HCT116 (cell line): ENCODE data around the gene NUP188. TPM values are rescaled to one million over a fixed set of nuclear protein-coding genes. Genes with fewer than 3 reads are reported as not detected.

Experiments used
- ATAC-seq: fragments of 200-7000 bp; cut with Tn5 transposase; 2 replicates; pipeline ENCODE4 v1.9.1; 2020; ENCODE audit warnings: mild to moderate bottlenecking, moderate library complexity
- BruUV-seq: library from RNA; stranded (reverse); fragments of 400-500 nt; replicated peaks from 2 replicates; lab custom pipeline; 2021; lab: Mats Ljungman, UMichigan
- CTCF ChIA-PET: fragments of 300-600 bp; sonication (Branson Sonifier 250); formaldehyde crosslinking; loops from one replicate; lab custom pipeline; 2021; ENCODE audit warnings: antibody characterized with exemption; lab: Charles Lee
- POLR2A ChIA-PET: fragments of 300-600, 350-600 bp; sonication (Branson Sonifier 250); formaldehyde crosslinking; loops from one replicate; lab custom pipeline; 2021; ENCODE audit warnings: antibody characterized with exemption; lab: Charles Lee
- RAD21 ChIA-PET, 2 experiments: fragments of 300-600 bp; sonication (Branson Sonifier 250); formaldehyde crosslinking; loops; one replicate each; lab custom pipeline; 2023; ENCODE audit warnings: low total read pairs in 2 of 2; ENCODE audit not compliant: uncharacterized antibody in 2 of 2, unreplicated experiment in 2 of 2, low non-redundant PET in 1 of 2; lab: Charles Lee
- DNase-seq: peaks from one replicate; pipeline ENCODE4 v3.0.0-alpha.2; 2010; ENCODE audit warnings: low read depth, low spot score
- H2AFZ ChIP-seq: fragments of 200-600 bp; shearing (Covaris generic), sonication (generic); 2 replicates; pipeline ENCODE4 v1.6.1; 2017; ENCODE audit warnings: low read depth, mixed run types, mixed read lengths, antibody characterized with exemption, low read length; ENCODE audit not compliant: poor library complexity, severe bottlenecking
- H3K27ac ChIP-seq: 2 replicates; pipeline ENCODE4 v1.5.1; 2012; ENCODE audit warnings: low read depth, low read length
- H3K27me3 ChIP-seq: fragments of 200-600 bp; sonication (generic); 2 replicates; pipeline ENCODE4 v1.6.1; 2016; ENCODE audit warnings: mixed run types, low read length, mixed read lengths; ENCODE audit not compliant: insufficient read depth
- H3K36me3 ChIP-seq, 2 experiments: fragments of 200-500 bp in 1 of 2; fragments of 200-600 bp in 1 of 2; sonication (Bioruptor generic) in 1 of 2; sonication (generic) in 1 of 2; 2 replicates each; pipeline versions ENCODE4 v1.5.1 to v1.6.1; 2014 to 2016; ENCODE audit warnings: low read length in 2 of 2, inconsistent platforms in 1 of 2, mixed read lengths in 1 of 2, mixed run types in 1 of 2; ENCODE audit not compliant: insufficient read depth in 2 of 2, control insufficient read depth in 1 of 2
- H3K4me1 ChIP-seq, 2 experiments: fragments of 200-600 bp in 1 of 2; sonication (generic) in 1 of 2; 2 replicates each; pipeline versions ENCODE4 v1.5.1 to v1.6.1; 2012 to 2017; ENCODE audit warnings: low read length in 2 of 2, inconsistent platforms in 1 of 2, mild to moderate bottlenecking in 1 of 2, mixed read lengths in 1 of 2, mixed run types in 1 of 2, moderate library complexity in 1 of 2; ENCODE audit not compliant: insufficient read depth in 2 of 2, control insufficient read depth in 1 of 2
- H3K4me2 ChIP-seq: fragments of 200-600 bp; sonication (generic); 2 replicates; pipeline ENCODE4 v1.6.1; 2017; ENCODE audit warnings: mixed run types, low read length, mixed read lengths
- H3K4me3 ChIP-seq, 2 experiments: fragments of 200-600 bp in 1 of 2; sonication (generic) in 1 of 2; replicated peaks in 1 of 2; 2 replicates each; pipeline ENCODE4 v1.5.1; 2011 to 2016; ENCODE audit warnings: low read length in 2 of 2, control low read depth in 1 of 2, low read depth in 1 of 2, mild to moderate bottlenecking in 1 of 2, mixed read lengths in 1 of 2, mixed run types in 1 of 2
- H3K79me2 ChIP-seq: fragments of 200-600 bp; sonication (generic); 2 replicates; pipeline ENCODE4 v1.6.1; 2017; ENCODE audit warnings: mild to moderate bottlenecking, mixed run types, low read length, moderate library complexity, mixed read lengths; ENCODE audit not compliant: insufficient read depth
- H3K9ac ChIP-seq: fragments of 200-600 bp; sonication (generic); 2 replicates; pipeline ENCODE4 v1.6.1; 2016; ENCODE audit warnings: low read length, mixed read lengths
- H3K9me2 ChIP-seq: fragments of 200-600 bp; sonication (generic), shearing (Covaris generic); 2 replicates; pipeline ENCODE4 v1.6.1; 2017; ENCODE audit warnings: mixed run types, mild to moderate bottlenecking, moderate library complexity; ENCODE audit not compliant: insufficient read depth
- H3K9me3 ChIP-seq, 2 experiments: fragments of 200-500 bp in 1 of 2; fragments of 200-600 bp in 1 of 2; sonication (Bioruptor generic) in 1 of 2; sonication (generic) in 1 of 2; 2 replicates each; pipeline ENCODE4 v1.6.1; 2014 to 2017; ENCODE audit warnings: low read length in 2 of 2, mixed read lengths in 2 of 2, inconsistent platforms in 1 of 2, low read depth in 1 of 2, mild to moderate bottlenecking in 1 of 2, mixed run types in 1 of 2, moderate library complexity in 1 of 2; ENCODE audit not compliant: control insufficient read depth in 1 of 2, insufficient read depth in 1 of 2
- H4K20me1 ChIP-seq: fragments of 200-600 bp; sonication (generic), shearing (Covaris generic); 2 replicates; pipeline ENCODE4 v1.6.1; 2017; ENCODE audit warnings: mixed run types, mild to moderate bottlenecking, moderate library complexity; ENCODE audit not compliant: insufficient read depth
- ATF3 ChIP-seq: IDR thresholded peaks from 2 replicates; pipeline ENCODE4 v1.6.1; 2012
- CEBPB ChIP-seq: IDR thresholded peaks from 2 replicates; pipeline ENCODE4 v1.6.1; 2012; ENCODE audit warnings: low read depth
- EGR1 ChIP-seq: IDR thresholded peaks from 2 replicates; pipeline ENCODE4 v1.6.1; 2012; ENCODE audit warnings: low read depth
- ELF1 ChIP-seq: IDR thresholded peaks from 2 replicates; pipeline ENCODE4 v1.6.1; 2012; ENCODE audit warnings: low read depth, borderline replicate concordance
- EZH2 ChIP-seq: fragments of 200-600 bp; sonication (generic); IDR thresholded peaks from 2 replicates; pipeline ENCODE4 v1.6.1; 2017; ENCODE audit warnings: antibody characterized with exemption, mixed run types
- EZH2phosphoT487 ChIP-seq: fragments of 200-600 bp; IDR thresholded peaks from 2 replicates; pipeline ENCODE4 v1.6.1; 2018; ENCODE audit warnings: antibody characterized with exemption, borderline replicate concordance
- FOSL1 ChIP-seq: IDR thresholded peaks from 2 replicates; pipeline ENCODE4 v1.6.1; 2012; ENCODE audit warnings: low read depth
- JUND ChIP-seq: IDR thresholded peaks from 2 replicates; pipeline ENCODE4 v1.6.1; 2012
- POLR2A ChIP-seq: IDR thresholded peaks from 2 replicates; pipeline ENCODE4 v1.7.0; 2011; ENCODE audit warnings: borderline replicate concordance; ENCODE audit not compliant: insufficient read depth, insufficient read length; ENCODE audit errors: extremely low read depth
- POLR2AphosphoS5 ChIP-seq: IDR thresholded peaks from 2 replicates; pipeline ENCODE4 v1.6.1; 2011; ENCODE audit warnings: mild to moderate bottlenecking, low read depth, low read length, moderate library complexity
- RAD21 ChIP-seq: IDR thresholded peaks from 2 replicates; pipeline ENCODE4 v1.6.1; 2012; ENCODE audit warnings: low read depth, mild to moderate bottlenecking
- REST ChIP-seq: IDR thresholded peaks from 2 replicates; pipeline ENCODE4 v1.6.1; 2012; ENCODE audit warnings: low read depth
- SRF ChIP-seq: IDR thresholded peaks from 2 replicates; pipeline ENCODE4 v1.6.1; 2012; ENCODE audit warnings: low read depth
- YY1 ChIP-seq: IDR thresholded peaks from 2 replicates; pipeline ENCODE4 v1.6.1; 2011; ENCODE audit warnings: low read length, low read depth, moderate library complexity, mild to moderate bottlenecking; ENCODE audit not compliant: insufficient replicate concordance; ENCODE audit errors: extremely low read depth
- ZFX ChIP-seq: fragments of 450-650 bp; IDR thresholded peaks from 2 replicates; pipeline ENCODE4 v1.6.1; 2017
- ZNF274 ChIP-seq: fragments of 200-500 bp; sonication (Bioruptor generic); IDR thresholded peaks from 2 replicates; pipeline ENCODE4 v1.6.1; 2014; ENCODE audit warnings: mild to moderate bottlenecking, low read depth, low read length, inconsistent platforms
- intact Hi-C: fragments of 100-400 bp; cut with micrococcal nuclease; formaldehyde crosslinking; loops from 2 replicates; pipeline ENCODE4 v1.10.0; 2022
- total RNA-seq: library from RNA; stranded (reverse); gene quantifications from one replicate; pipeline ENCODE4 v1.2.1, GENCODE V29; 2021; ENCODE audit not compliant: unreplicated experiment

Gene NUP188
- total RNA-seq, 1 experiment from 2014 or later: 115 TPM

- peaks cover 6 to 14% of the 10 kb centered on the region in 2 experiments; a peak in 3 of 4 replicates for H3K36me3 ChIP-seq
- TF ChIP-seq EGR1: no peak
- TF ChIP-seq JUND: no peak
- TF ChIP-seq, all 23 proteins: peak for 0
- Histone ChIP-seq H3K27ac (no peak overlapping the region), H3K79me2 (peaks cover 15% of the 10 kb centered on the region; the same call in 1 of the 2 replicates), H3K4me1 (peaks cover 14 to 32% of the 10 kb centered on the region in 2 experiments), H3K27me3 (no peaks in the 10 kb centered on the region), H3K4me2 (no peak overlapping the region), H2AFZ (no peak overlapping the region), H4K20me1 (no peaks in the 10 kb centered on the region), H3K4me3 (no peak overlapping the region), H3K9ac (no peak overlapping the region), H3K9me2 (no peaks in the 10 kb centered on the region), H3K9me3 (no peaks in the 10 kb centered on the region)
- RAD21 ChIA-PET: no interaction called here
- DNase-seq: no peak
- CTCF ChIA-PET: no interaction called here
- intact Hi-C loops: no loop called here
- POLR2A ChIA-PET: no interaction called here
- BruUV-seq: no TSS peak
- ATAC-seq: no peak
Measured at GRCh38 chr9:128909859-128910258, 37.6 kb upstream of the NUP188 start.

GRCh38 chr9:128910906-128911305 is 36.6 kb upstream of the NUP188 start:
- Histone ChIP-seq H3K79me2 (peaks cover 17% of the 10 kb centered on the region; the same call in 1 of the 2 replicates), H3K9me2 (no peaks in the 10 kb centered on the region), H3K4me2 (peak overlapping the region; percentile 65; the same call in 1 of the 2 replicates), H4K20me1 (no peaks in the 10 kb centered on the region), H3K4me1 (peaks cover 14 to 32% of the 10 kb centered on the region in 2 experiments), H3K9me3 (no peaks in the 10 kb centered on the region), H2AFZ (no peak overlapping the region), H3K27ac (no peak overlapping the region), H3K36me3 (peaks cover 6 to 14% of the 10 kb centered on the region in 2 experiments; a peak in 3 of 4 replicates), H3K4me3 (no peak overlapping the region), H3K27me3 (no peaks in the 10 kb centered on the region), H3K9ac (no peak overlapping the region)
- TF ChIP-seq POLR2A (no peak), RAD21 (no peak), YY1 (no peak), FOSL1 (no peak), EZH2phosphoT487 (no peak), ZFX (no peak), POLR2AphosphoS5 (no peak), ZNF274 (no peak), CEBPB (no peak), JUND (no peak), ELF1 (no peak), REST (no peak), EZH2 (no peak), EGR1 (no peak), ATF3 (no peak), SRF (no peak)
- no TSS peak for BruUV-seq
- RAD21 ChIA-PET: no interaction called here
- no peak for ATAC-seq
- CTCF ChIA-PET: no interaction called here
- intact Hi-C loops: no loop called here
- DNase-seq: no peak
- POLR2A ChIA-PET: no interaction called here
